Activated T-cell treated with anti-CD3 and anti-CD28 coated beads for 1 hour (primary cell): ENCODE data around the gene C1GALT1.
"Not testable (repeated sequence)": the region's sequence is repeated elsewhere in the genome, so short reads cannot be mapped to it uniquely, and the experiment has no call there.

Source experiments
- DNase-seq: peaks from one replicate; pipeline ENCODE4 v3.0.0-alpha.2; 2020; ENCODE audit warnings: low read depth

The C1GALT1 gene

GRCh38 chr7:7182156-7183060, at the start of gene C1GALT1:
TSS of gene C1GALT1 (plus strand) at chr7:7182544. CDS start at chr7:7234320, 51,776 bp downstream.
- DNase-seq, result peak; percentile 95

GRCh38 chr7:7134046-7134445, 48.3 kb upstream of the C1GALT1 start:
- no peak for DNase-seq

DNA sequence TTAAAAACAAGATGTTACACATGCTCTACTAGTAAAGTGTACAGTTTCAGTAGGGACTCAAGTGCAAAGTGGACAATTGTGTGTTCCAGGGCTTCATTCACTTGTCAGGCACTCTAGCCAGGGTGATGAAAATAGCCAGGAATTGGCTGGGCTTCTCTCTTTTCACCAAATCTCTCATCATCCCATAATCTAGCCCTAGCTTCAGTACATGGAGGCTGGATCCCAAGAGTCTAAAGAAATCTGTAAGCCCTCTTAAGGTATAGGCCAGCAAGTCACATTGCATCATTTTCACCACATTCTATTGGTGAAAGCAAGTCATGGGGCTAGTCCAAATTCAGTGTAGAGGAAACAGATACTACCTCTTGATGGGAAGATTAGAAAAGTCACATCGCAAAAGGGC, 47.3 kb upstream of the C1GALT1 start:
- DNase-seq, result no peak

DNA sequence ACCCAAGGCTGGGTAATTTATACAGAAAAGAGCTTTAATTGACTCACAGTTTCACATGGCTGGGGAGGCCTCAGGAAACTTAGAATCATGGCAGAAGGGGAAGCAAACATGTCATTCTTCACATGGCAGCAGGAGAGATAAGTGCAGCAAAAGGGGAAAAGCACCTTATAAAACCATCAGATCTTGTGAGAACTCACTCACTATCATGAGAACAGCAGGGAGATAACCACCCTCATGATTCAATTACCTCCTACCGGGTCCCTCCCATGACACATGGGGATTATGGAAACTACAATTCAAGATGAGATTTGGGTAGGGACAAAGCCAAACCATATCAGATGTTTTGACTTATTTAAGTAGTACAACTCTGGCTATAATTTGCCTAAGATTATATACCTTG, 46.4 kb upstream of the C1GALT1 start:
- DNase-seq, result not testable (repeated sequence)

- DNase-seq, result no peak
Observed at GRCh38 chr7:7136466-7137381, 45.6 kb upstream of the C1GALT1 start.

GRCh38 chr7:7138897-7139296, 43.4 kb upstream of the C1GALT1 start:
- no peak for DNase-seq

DNA sequence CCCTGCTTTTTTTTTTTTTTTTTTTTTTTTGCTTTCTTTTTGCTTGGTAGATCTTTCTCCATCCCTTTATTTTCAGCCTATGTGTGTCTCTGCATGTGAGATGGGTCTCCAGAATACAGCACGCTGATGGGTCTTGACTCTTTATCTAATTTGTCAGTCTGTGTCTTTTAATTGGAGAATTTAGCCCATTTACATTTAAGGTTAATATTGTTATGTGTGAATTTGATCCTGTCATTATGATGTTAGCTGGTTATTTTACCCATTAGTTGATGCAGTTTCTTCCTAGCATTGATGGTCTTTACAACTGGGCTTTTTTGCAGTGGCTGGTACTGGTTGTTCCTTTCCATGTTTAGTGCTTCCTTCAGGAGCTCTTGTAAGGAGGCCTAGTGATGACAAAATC, 38.9 kb upstream of the C1GALT1 start:
- DNase-seq, result not testable (repeated sequence)

- not testable (repeated sequence) for DNase-seq
Observed at GRCh38 chr7:7145151-7145550, 37.2 kb upstream of the C1GALT1 start.

DNA sequence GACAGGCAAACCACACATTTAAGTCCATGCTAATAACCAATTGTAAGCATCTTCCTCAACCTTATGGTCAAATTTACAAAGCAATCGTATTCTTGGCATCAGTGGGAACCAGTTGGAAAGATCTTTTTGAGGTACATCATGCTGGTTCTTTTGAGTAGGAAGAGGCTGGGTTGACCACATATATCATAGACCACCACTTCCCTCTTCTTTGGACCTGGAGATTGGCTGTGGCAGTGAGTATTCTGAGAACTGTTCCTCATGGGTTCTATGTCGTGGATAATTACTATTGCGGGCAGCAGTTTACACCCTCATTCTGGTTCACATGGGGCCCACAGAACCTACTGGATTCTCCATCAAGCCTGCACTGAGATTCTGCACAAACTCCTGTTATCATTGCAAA, 35.5 kb upstream of the C1GALT1 start:
- no peak for DNase-seq

DNA sequence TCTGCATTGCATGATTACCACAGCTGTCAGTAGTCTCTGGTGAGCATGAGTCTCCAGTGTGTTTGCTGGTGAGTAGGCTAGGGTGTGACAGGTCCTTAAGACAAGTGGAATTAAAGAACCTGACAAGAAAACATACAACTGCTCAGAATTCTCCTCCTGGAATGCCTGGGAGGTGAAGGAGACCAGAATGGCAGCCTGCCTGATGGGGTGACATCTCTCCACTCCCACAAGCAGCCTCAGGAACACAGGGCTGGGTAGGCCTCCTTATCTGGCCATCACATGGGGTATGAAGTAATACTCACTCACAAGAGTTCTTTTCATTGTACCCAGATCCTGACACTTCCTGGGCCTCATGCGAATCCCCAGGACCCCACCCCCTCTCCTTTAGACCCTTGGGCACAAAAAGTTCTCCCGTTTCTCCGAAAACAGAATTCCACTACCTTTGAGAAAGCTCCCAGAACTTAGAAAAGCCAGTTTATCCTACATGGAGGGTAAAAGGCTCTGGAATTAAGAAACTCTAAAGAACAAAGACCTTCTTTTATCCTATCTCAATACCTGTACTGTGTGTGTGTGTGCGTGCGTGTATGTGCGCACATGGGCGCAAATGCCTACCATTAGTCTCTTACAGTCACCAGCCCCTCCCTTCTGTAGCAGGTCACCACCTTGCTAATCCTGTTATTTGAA, 33.4 kb upstream of the C1GALT1 start:
- no peak for DNase-seq

- DNase-seq, result no peak
Observed at GRCh38 chr7:7151285-7151684, 31.1 kb upstream of the C1GALT1 start.

DNA sequence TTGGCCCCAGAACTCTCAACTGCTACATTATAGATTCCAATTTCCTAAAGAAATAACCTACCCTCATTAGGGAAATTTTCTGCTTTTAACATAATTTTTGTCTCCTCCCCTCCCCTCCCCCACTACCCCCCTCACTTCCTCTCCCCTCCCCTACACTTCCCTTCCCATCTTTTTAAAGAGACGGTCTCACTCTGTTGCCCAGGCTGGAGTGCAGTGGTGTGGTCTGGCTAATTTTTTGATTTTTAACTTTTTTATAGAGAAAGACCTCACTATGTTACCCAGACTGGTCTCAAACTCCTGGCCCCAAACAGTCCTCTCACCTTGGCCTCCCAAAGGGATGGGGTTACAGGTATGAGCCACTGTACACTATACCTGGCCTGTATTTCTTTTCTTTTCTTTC, 30.5 kb upstream of the C1GALT1 start:
- no peak for DNase-seq

GRCh38 chr7:7152315-7152714, 30.0 kb upstream of the C1GALT1 start:
- DNase-seq, result no peak

GRCh38 chr7:7154355-7154754, 28.0 kb upstream of the C1GALT1 start:
- DNase-seq, result not testable (repeated sequence)

GRCh38 chr7:7156663-7157062, 25.7 kb upstream of the C1GALT1 start:
- DNase-seq, result no peak

- DNase-seq, result peak; percentile 36
Observed at GRCh38 chr7:7157177-7157886, 25.0 kb upstream of the C1GALT1 start.

GRCh38 chr7:7157887-7158271, 24.5 kb upstream of the C1GALT1 start:
- DNase-seq, result no peak

GRCh38 chr7:7159063-7159658, 23.2 kb upstream of the C1GALT1 start:
- no peak for DNase-seq

GRCh38 chr7:7164591-7164990, 17.8 kb upstream of the C1GALT1 start:
- no peak for DNase-seq

GRCh38 chr7:7165372-7165771, 17.0 kb upstream of the C1GALT1 start:
- DNase-seq, result no peak

DNA sequence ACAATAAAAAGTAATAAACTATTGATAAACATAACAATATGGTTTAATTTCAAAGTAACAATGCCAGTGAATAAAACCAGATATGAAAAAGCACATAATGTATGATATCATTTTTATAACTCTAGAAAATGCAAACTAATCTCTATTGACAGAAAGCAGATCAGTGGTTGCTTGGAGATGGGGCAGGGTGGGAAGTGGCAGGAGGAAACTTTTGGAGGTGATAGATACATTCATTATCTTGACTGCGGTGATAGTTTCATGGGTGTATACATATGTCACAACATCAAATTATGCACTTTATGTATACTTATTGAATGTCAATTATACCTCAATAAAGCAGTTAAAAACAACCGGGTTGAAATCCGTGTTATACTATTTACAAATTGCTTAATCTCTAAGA, 16.0 kb upstream of the C1GALT1 start:
- DNase-seq, result no peak
